Measurements from ENCODE around the gene TMEM204.

Gene TMEM204

GRCh38 chr16:1563786-1564185 is 30.3 kb downstream of the TMEM204 start:
- DNase-seq (ENCODE audit: low spot score): no peak
- in situ Hi-C loops (cut with MboI; ENCODE audit: low sequenced_read_pairs, unreplicated experiment): no loop called here
- no peak for TF ChIP-seq CTCF (IDR thresholded peaks at IDR 0.05; ENCODE audit: borderline replicate concordance, control extremely low read depth, extremely low read depth, insufficient read depth, missing control alignments)

- in situ Hi-C loops (cut with MboI; ENCODE audit: low sequenced_read_pairs, unreplicated experiment): no loop called here
- no peak for DNase-seq (ENCODE audit: low spot score)
- TF ChIP-seq CTCF (IDR thresholded peaks at IDR 0.05; ENCODE audit: borderline replicate concordance, control extremely low read depth, extremely low read depth, insufficient read depth, missing control alignments): no peak
These were observed 30.9 kb downstream of the TMEM204 start for GRCh38 chr16:1564325-1564724.

- in situ Hi-C loops (cut with MboI; ENCODE audit: low sequenced_read_pairs, unreplicated experiment): no loop called here
- TF ChIP-seq CTCF (IDR thresholded peaks at IDR 0.05; ENCODE audit: borderline replicate concordance, control extremely low read depth, extremely low read depth, insufficient read depth, missing control alignments): no peak
- no peak for DNase-seq (ENCODE audit: low spot score)
These were observed 31.8 kb downstream of the TMEM204 start for GRCh38 chr16:1565083-1565805.

GRCh38 chr16:1567988-1568387 is 34.5 kb downstream of the TMEM204 start:
- in situ Hi-C loops (cut with MboI; ENCODE audit: low sequenced_read_pairs, unreplicated experiment): no loop called here
- no peak for TF ChIP-seq CTCF (IDR thresholded peaks at IDR 0.05; ENCODE audit: borderline replicate concordance, control extremely low read depth, extremely low read depth, insufficient read depth, missing control alignments)
- no peak for DNase-seq (ENCODE audit: low spot score)

- TF ChIP-seq CTCF (IDR thresholded peaks at IDR 0.05; ENCODE audit: borderline replicate concordance, control extremely low read depth, extremely low read depth, insufficient read depth, missing control alignments): no peak
- in situ Hi-C loops (cut with MboI; ENCODE audit: low sequenced_read_pairs, unreplicated experiment): no loop called here
- no peak for DNase-seq (ENCODE audit: low spot score)
These were observed 37.7 kb downstream of the TMEM204 start for GRCh38 chr16:1571012-1571671.

GRCh38 chr16:1572673-1573072 is 39.2 kb downstream of the TMEM204 start:
- no peak for TF ChIP-seq CTCF (IDR thresholded peaks at IDR 0.05; ENCODE audit: borderline replicate concordance, control extremely low read depth, extremely low read depth, insufficient read depth, missing control alignments)
- in situ Hi-C loops (cut with MboI; ENCODE audit: low sequenced_read_pairs, unreplicated experiment): no loop called here
- no peak for DNase-seq (ENCODE audit: low spot score)
